ENCODE results near the gene PDE3A. TPM values are rescaled to one million over a fixed set of nuclear protein-coding genes. Genes with fewer than 3 reads are reported as not detected.
A peak's percentile ranks its signal among the peaks of the same experiment; 100 is the strongest.

Gene PDE3A
- total RNA-seq, 1 experiment from 2014 or later = 0.36 TPM

- ChIA-PET CTCF (interaction anchor here (0.6 to 0.7 kb wide), 3 partner anchors 149 to 675 kb away, joined by 3 to 4 read pairs (median 3); no protein-coding TSS in a partner anchor), POLR2A (no interaction called here)
- peak overlapping the region; percentile 39 for H3K4me3 ChIP-seq (ENCODE audit: low read depth, low read length)
- Mint-ChIP-seq H3K27me3 (ENCODE audit: insufficient read depth, unreplicated experiment) (peaks cover 43% of the 10 kb centered on the region), H3K4me3 (ENCODE audit: unreplicated experiment) (peak overlapping the region; percentile 84), H3K36me3 (ENCODE audit: insufficient read depth, unreplicated experiment) (peaks cover 4% of the 10 kb centered on the region), H3K27ac (ENCODE audit: unreplicated experiment) (no peak overlapping the region), H3K9me3 (ENCODE audit: unreplicated experiment) (no peaks in the 10 kb centered on the region), H3K4me1 (ENCODE audit: low read depth, unreplicated experiment) (peaks cover 13% of the 10 kb centered on the region)
- peaks cover 9% of the 10 kb centered on the region; the same call in 1 of the 2 replicates for H3K4me1 ChIP-seq
- BruUV-seq (replicated peaks) = no TSS peak
- TF ChIP-seq, protein P1, sequence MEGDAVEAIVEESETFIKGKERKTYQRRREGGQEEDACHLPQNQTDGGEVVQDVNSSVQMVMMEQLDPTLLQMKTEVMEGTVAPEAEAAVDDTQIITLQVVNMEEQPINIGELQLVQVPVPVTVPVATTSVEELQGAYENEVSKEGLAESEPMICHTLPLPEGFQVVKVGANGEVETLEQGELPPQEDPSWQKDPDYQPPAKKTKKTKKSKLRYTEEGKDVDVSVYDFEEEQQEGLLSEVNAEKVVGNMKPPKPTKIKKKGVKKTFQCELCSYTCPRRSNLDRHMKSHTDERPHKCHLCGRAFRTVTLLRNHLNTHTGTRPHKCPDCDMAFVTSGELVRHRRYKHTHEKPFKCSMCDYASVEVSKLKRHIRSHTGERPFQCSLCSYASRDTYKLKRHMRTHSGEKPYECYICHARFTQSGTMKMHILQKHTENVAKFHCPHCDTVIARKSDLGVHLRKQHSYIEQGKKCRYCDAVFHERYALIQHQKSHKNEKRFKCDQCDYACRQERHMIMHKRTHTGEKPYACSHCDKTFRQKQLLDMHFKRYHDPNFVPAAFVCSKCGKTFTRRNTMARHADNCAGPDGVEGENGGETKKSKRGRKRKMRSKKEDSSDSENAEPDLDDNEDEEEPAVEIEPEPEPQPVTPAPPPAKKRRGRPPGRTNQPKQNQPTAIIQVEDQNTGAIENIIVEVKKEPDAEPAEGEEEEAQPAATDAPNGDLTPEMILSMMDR (IDR thresholded peaks at IDR 0.05; ENCODE audit: insufficient read depth in 1 of 2, low read depth in 1 of 2, low read length in 1 of 2, severe bottlenecking in 1 of 2, unreplicated experiment in 1 of 2) = no peak
- DNase-seq = peak in 1 of 2 experiments; percentile 22
- intact Hi-C loops (cut with micrococcal nuclease; ENCODE audit: unreplicated experiment) = no loop called here
- H3K9me3 ChIP-seq = no peaks in the 10 kb centered on the region
- peaks cover 4% of the 10 kb centered on the region for H3K27me3 ChIP-seq (replicated peaks; ENCODE audit: control insufficient read depth, insufficient read depth, low read length)
- H3K36me3 ChIP-seq (ENCODE audit: control insufficient read depth, insufficient read depth, low read length) = no peaks in the 10 kb centered on the region
Observed at GRCh38 chr12:20368651-20369304, 441 bp downstream of the PDE3A start.

DNA sequence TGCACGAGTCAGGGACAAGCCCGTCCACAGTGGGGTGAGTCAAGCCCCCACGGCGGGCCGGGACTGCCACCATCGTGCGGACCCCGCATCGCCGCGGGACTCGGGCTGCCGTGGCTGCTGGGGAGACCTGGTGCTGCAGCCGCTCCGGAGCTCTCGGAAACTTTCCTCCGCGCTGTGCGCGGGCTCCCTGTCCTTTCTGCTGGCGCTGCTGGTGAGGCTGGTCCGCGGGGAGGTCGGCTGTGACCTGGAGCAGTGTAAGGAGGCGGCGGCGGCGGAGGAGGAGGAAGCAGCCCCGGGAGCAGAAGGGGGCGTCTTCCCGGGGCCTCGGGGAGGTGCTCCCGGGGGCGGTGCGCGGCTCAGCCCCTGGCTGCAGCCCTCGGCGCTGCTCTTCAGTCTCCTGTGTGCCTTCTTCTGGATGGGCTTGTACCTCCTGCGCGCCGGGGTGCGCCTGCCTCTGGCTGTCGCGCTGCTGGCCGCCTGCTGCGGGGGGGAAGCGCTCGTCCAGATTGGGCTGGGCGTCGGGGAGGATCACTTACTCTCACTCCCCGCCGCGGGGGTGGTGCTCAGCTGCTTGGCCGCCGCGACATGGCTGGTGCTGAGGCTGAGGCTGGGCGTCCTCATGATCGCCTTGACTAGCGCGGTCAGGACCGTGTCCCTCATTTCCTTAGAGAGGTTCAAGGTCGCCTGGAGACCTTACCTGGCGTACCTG lies 1.1 kb downstream of the PDE3A start:
- H3K36me3 Mint-ChIP-seq (ENCODE audit: insufficient read depth, unreplicated experiment) = peaks cover 5% of the 10 kb centered on the region
- H3K9me3 Mint-ChIP-seq (ENCODE audit: unreplicated experiment) = no peaks in the 10 kb centered on the region
- BruUV-seq (replicated peaks) = no TSS peak
- H3K4me3 ChIP-seq (ENCODE audit: low read depth, low read length) = peak overlapping the region; percentile 39
- ChIA-PET CTCF (interaction anchor here (0.6 kb wide), 2 partner anchors 148 to 675 kb away, joined by 3 to 4 read pairs; no protein-coding TSS in a partner anchor), POLR2A (no interaction called here)
- peak; percentile 48 to 55 for DNase-seq
- peaks cover 43% of the 10 kb centered on the region for H3K27me3 Mint-ChIP-seq (ENCODE audit: insufficient read depth, unreplicated experiment)
- no peaks in the 10 kb centered on the region for H3K36me3 ChIP-seq (ENCODE audit: control insufficient read depth, insufficient read depth, low read length)
- H3K4me1 ChIP-seq = peaks cover 9% of the 10 kb centered on the region; the same call in 1 of the 2 replicates
- no peak overlapping the region for H3K27ac Mint-ChIP-seq (ENCODE audit: unreplicated experiment)
- intact Hi-C loops (cut with micrococcal nuclease; ENCODE audit: unreplicated experiment) = loop anchor here (10.0 kb wide), 1 partner anchor 245 kb away; no protein-coding TSS in a partner anchor
- peak overlapping the region; percentile 84 for H3K4me3 Mint-ChIP-seq (ENCODE audit: unreplicated experiment)
- H3K9me3 ChIP-seq = no peaks in the 10 kb centered on the region
- TF ChIP-seq, protein P1 (IDR thresholded peaks at IDR 0.05; ENCODE audit: insufficient read depth in 1 of 2, low read depth in 1 of 2, low read length in 1 of 2, severe bottlenecking in 1 of 2, unreplicated experiment in 1 of 2) = peak in 1 of 2 experiments; percentile 1
- peaks cover 13% of the 10 kb centered on the region for H3K4me1 Mint-ChIP-seq (ENCODE audit: low read depth, unreplicated experiment)
- peaks cover 4% of the 10 kb centered on the region for H3K27me3 ChIP-seq (replicated peaks; ENCODE audit: control insufficient read depth, insufficient read depth, low read length)

DNA sequence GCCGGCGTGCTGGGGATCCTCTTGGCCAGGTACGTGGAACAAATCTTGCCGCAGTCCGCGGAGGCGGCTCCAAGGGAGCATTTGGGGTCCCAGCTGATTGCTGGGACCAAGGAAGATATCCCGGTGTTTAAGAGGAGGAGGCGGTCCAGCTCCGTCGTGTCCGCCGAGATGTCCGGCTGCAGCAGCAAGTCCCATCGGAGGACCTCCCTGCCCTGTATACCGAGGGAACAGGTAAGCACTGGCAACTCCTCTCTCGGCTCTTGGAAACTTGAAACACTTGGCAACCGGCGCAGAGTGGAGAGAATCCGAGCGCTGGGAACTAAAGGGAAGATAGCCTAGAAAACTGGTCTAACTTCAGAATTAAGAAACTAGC lies 1.7 kb downstream of the PDE3A start:
- H3K4me3 ChIP-seq (ENCODE audit: low read depth, low read length) = peak overlapping the region; percentile 39
- intact Hi-C loops (cut with micrococcal nuclease; ENCODE audit: unreplicated experiment) = loop anchor here (10.0 kb wide), 1 partner anchor 245 kb away; no protein-coding TSS in a partner anchor
- BruUV-seq (replicated peaks) = no TSS peak
- Mint-ChIP-seq H3K9me3 (ENCODE audit: unreplicated experiment) (no peaks in the 10 kb centered on the region), H3K4me1 (ENCODE audit: low read depth, unreplicated experiment) (peaks cover 13% of the 10 kb centered on the region), H3K36me3 (ENCODE audit: insufficient read depth, unreplicated experiment) (peaks cover 5% of the 10 kb centered on the region), H3K4me3 (ENCODE audit: unreplicated experiment) (peak overlapping the region; percentile 84), H3K27me3 (ENCODE audit: insufficient read depth, unreplicated experiment) (peaks cover 41% of the 10 kb centered on the region), H3K27ac (ENCODE audit: unreplicated experiment) (no peak overlapping the region)
- peaks cover 4% of the 10 kb centered on the region for H3K27me3 ChIP-seq (replicated peaks; ENCODE audit: control insufficient read depth, insufficient read depth, low read length)
- peak in 1 of 2 experiments; percentile 45 for DNase-seq
- H3K4me1 ChIP-seq = peaks cover 9% of the 10 kb centered on the region; the same call in 1 of the 2 replicates
- POLR2A ChIA-PET = no interaction called here
- H3K36me3 ChIP-seq (ENCODE audit: control insufficient read depth, insufficient read depth, low read length) = no peaks in the 10 kb centered on the region
- H3K9me3 ChIP-seq = no peaks in the 10 kb centered on the region
- CTCF ChIA-PET = no interaction called here
- TF ChIP-seq, protein P1 (IDR thresholded peaks at IDR 0.05; ENCODE audit: insufficient read depth in 1 of 2, low read depth in 1 of 2, low read length in 1 of 2, severe bottlenecking in 1 of 2, unreplicated experiment in 1 of 2) = no peak
